GM12864 (cell line): ENCODE measurements around the gene KBTBD4.
"Not testable (repeated sequence)": the region's sequence is repeated elsewhere in the genome, so short reads cannot be mapped to it uniquely, and the experiment has no call there.

Experiments
- DNase-seq: peaks from one replicate; pipeline ENCODE4 v3.0.0-alpha.2; 2011; ENCODE audit warnings: low read depth
- H3K4me3 ChIP-seq: 2 replicates; pipeline ENCODE4 v1.5.1; 2011; ENCODE audit warnings: mild to moderate bottlenecking, low read depth, low read length, control low read depth
- TF ChIP-seq, protein P1 (sequence below): IDR thresholded peaks from 2 replicates; pipeline ENCODE4 v1.5.1; 2011; ENCODE audit warnings: low read depth, mild to moderate bottlenecking, moderate library complexity, low read length, control low read depth, inconsistent platforms; ENCODE audit errors: missing control alignments

KBTBD4 gene

GRCh38 chr11:47538741-47539565 lies 39.8 kb downstream of the KBTBD4 start:
- DNase-seq = no peak
- no peak overlapping the region for H3K4me3 ChIP-seq
- TF ChIP-seq, protein P1, sequence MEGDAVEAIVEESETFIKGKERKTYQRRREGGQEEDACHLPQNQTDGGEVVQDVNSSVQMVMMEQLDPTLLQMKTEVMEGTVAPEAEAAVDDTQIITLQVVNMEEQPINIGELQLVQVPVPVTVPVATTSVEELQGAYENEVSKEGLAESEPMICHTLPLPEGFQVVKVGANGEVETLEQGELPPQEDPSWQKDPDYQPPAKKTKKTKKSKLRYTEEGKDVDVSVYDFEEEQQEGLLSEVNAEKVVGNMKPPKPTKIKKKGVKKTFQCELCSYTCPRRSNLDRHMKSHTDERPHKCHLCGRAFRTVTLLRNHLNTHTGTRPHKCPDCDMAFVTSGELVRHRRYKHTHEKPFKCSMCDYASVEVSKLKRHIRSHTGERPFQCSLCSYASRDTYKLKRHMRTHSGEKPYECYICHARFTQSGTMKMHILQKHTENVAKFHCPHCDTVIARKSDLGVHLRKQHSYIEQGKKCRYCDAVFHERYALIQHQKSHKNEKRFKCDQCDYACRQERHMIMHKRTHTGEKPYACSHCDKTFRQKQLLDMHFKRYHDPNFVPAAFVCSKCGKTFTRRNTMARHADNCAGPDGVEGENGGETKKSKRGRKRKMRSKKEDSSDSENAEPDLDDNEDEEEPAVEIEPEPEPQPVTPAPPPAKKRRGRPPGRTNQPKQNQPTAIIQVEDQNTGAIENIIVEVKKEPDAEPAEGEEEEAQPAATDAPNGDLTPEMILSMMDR = no peak

- TF ChIP-seq, protein P1 = no peak
- DNase-seq = no peak
- no peak overlapping the region for H3K4me3 ChIP-seq
Observed at GRCh38 chr11:47536915-47537314, 41.9 kb downstream of the KBTBD4 start.

DNA sequence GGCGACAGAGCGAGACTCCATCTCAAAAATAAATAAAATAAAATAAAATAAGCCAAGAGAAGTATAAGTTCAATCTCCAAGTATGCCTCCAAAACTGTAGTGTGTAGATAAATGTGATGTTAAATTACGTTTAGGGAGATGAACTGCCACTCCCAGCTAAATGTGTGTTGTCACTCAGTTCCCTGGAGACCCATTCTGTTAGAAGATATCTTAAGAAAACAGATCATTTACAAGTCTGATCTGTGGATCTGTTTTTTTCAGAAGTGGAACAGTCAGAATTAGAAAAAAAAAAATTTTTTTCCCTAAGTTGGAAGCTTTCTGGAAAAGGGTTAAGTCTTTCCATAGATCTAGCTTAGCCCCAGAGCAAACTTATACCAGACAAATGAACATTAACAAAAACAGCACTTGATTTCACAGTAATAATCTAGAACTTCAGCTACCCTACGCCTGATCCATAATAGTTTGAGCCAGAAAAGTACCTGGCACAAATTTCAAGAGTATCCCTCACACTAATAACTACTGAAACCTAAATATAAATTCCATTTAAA lies 44.0 kb downstream of the KBTBD4 start:
- no peak for DNase-seq
- TF ChIP-seq, protein P1 = no peak
- H3K4me3 ChIP-seq = no peak overlapping the region

DNA sequence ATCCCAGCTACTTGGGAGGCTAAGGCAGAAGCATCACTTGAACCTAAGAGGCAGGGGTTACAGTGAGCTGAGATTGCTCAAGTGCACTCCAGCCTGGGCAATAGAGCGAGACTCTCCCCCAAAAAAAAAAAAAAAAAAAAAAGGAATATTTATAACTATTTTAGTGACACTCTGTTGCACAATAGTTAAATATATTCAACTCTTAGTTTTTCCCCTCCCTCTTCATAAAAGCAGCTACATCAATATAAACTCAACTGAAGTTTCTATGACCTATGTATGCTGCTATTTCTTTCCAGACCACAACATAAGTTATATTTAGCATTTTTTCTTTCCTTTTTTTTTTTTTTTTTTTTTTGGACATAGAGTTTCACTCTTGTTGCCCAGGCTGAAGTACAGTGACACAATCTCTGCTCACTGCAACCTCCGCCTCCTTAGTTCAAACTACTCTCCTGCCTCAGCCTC lies 45.0 kb downstream of the KBTBD4 start:
- DNase-seq = no peak
- TF ChIP-seq, protein P1 = no peak
- no peak overlapping the region for H3K4me3 ChIP-seq

- TF ChIP-seq, protein P1 = no peak
- no peak for DNase-seq
- no peak overlapping the region for H3K4me3 ChIP-seq
Observed at GRCh38 chr11:47532597-47533213, 46.1 kb downstream of the KBTBD4 start.

- H3K4me3 ChIP-seq = no peak overlapping the region
- no peak for DNase-seq
- TF ChIP-seq, protein P1 = no peak
Observed at GRCh38 chr11:47531666-47532065, 47.1 kb downstream of the KBTBD4 start.

DNA sequence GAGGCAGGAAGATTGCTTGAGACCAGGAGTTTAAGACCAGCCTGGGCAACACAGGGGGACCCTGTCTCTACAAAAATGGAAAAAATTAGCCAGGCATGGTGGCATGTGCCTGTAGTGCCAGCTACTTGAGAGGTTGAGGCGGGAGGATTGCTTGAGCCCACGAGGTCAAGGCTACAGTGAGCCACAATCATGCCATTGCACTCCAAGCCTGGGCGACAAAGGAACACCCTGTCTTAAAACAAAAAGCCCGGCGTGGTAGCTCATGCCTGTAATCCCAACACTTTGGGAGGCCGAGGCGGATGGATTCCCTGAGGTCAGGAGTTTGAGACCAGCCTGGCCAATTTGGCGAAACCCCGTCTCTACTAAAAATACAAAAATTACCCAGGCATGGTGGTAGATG lies 48.0 kb downstream of the KBTBD4 start:
- H3K4me3 ChIP-seq, DNase-seq: not testable (repeated sequence)
